GM20000 (cell line): ENCODE data around the gene DNM2.

Experiments used
- DNase-seq: peaks from one replicate; pipeline ENCODE4 v3.0.0; 2012; ENCODE audit warnings: low spot score
- TF ChIP-seq, protein P1 (sequence below): IDR thresholded peaks from 2 replicates; pipeline ENCODE4 v1.5.1; 2012; ENCODE audit warnings: mild to moderate bottlenecking, control low read depth; ENCODE audit errors: extremely low read depth, missing control alignments

The DNM2 gene

DNA sequence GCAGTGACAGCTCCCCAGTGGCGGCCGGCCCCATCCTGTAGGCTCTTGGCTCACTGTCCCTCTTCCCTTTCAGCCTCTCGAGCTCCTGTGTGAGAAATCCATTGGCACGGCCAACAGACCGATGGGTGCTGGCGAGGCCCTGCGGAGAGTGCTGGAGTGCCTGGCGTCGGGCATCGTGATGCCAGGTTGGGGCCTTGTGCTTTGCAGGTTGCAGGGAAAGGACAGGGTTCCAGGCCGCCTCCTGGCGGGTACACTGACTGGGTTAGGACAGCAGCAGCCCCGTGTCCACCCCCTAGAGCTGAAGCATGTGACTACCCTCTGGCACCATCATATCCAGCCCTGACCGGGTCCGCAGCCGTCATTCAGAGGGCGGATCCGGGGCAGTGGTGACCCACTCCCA, 38.1 kb upstream of the DNM2 start:
- TF ChIP-seq, protein P1, sequence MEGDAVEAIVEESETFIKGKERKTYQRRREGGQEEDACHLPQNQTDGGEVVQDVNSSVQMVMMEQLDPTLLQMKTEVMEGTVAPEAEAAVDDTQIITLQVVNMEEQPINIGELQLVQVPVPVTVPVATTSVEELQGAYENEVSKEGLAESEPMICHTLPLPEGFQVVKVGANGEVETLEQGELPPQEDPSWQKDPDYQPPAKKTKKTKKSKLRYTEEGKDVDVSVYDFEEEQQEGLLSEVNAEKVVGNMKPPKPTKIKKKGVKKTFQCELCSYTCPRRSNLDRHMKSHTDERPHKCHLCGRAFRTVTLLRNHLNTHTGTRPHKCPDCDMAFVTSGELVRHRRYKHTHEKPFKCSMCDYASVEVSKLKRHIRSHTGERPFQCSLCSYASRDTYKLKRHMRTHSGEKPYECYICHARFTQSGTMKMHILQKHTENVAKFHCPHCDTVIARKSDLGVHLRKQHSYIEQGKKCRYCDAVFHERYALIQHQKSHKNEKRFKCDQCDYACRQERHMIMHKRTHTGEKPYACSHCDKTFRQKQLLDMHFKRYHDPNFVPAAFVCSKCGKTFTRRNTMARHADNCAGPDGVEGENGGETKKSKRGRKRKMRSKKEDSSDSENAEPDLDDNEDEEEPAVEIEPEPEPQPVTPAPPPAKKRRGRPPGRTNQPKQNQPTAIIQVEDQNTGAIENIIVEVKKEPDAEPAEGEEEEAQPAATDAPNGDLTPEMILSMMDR = no peak
- no peak for DNase-seq

DNA sequence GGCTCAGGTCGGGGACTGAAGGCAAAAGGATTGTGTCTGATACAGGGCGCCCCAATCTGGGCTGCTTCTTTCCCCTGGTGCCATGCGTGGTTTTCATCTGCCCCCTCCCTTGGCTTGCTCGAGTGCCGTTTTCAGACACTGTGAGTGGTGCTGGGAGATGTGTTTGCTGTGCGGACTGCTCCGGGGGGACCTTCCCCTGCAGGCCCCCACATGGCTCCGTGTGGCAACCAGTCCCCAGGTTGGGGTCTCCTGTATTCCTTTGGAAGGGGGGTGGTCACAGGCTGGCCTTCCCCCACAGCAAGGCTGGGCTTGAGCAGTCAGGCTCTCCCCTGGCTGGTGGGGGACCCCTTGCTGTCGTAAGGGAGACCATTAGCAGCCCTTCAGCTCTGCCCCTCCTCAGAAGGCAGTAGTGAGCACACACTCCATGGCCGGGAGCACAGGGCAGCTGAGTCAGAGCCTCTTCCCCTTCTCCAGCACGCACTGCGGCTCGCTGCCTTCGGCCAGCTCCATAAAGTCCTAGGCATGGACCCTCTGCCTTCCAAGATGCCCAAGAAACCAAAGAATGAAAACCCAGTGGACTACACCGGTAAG, 37.2 kb upstream of the DNM2 start:
- DNase-seq = no peak
- TF ChIP-seq, protein P1 = no peak

DNA sequence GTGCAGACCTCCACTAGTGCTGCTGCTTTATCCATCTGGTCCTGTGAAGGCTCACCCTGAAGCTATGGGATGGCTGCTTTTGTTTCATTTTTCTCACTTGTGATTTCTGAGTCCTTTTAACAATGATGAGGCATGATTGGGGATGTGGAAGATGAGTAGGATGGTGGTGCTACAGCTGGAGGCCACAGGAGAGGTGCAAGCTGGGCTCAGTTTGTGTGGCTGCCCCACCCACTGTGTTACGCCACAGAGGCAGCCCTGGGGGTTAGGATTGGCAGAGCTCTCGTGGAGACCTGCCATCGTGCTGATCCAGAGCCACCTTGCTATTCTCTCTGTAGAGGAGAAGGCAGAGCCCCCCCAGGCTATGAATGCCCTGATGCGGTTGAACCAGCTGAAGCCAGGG, 36.2 kb upstream of the DNM2 start:
- DNase-seq = no peak
- TF ChIP-seq, protein P1 = no peak

DNA sequence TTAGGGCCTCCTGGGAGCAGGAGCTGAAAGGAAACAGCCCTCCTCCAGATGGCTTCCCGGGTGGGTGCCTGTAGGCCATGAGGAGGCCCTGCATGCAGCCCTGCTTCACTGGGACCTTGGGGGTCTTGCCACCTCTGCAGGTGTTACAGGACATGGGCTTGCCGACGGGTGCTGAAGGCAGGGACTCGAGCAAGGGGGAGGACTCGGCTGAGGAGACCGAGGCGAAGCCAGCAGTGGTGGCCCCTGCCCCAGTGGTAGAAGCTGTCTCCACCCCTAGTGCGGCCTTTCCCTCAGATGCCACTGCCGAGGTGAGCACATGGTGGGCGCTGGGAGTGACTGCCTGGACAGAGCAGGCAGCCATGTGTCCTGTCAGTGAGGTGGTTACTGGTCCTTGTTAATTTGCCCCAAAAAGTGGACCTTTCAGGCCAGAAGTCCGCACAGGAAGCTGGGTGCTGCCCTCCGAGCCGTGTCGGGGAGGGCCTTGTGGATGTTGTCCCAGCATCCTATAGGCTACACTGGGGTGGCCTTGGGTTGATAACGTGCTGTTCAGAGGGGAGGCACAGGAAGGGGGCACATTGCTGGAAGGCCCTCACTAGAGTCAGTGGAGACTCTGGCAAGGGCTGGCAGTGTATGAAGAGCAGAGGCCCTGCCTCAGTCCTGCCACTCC, 35.3 kb upstream of the DNM2 start:
- DNase-seq = no peak
- TF ChIP-seq, protein P1 = no peak

DNA sequence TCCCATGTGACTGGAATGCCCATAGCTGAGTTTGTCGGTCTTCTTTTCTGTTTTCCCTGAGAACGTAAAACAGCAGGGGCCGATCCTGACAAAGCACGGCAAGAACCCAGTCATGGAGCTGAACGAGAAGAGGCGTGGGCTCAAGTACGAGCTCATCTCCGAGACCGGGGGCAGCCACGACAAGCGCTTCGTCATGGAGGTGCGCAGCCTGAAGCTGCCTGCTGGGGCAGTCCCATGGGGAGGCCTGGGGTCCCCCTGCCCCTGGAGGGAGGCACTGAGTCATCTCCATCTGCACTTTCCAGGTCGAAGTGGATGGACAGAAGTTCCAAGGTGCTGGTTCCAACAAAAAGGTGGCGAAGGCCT, 34.8 kb upstream of the DNM2 start:
- TF ChIP-seq, protein P1 = no peak
- DNase-seq = no peak

DNA sequence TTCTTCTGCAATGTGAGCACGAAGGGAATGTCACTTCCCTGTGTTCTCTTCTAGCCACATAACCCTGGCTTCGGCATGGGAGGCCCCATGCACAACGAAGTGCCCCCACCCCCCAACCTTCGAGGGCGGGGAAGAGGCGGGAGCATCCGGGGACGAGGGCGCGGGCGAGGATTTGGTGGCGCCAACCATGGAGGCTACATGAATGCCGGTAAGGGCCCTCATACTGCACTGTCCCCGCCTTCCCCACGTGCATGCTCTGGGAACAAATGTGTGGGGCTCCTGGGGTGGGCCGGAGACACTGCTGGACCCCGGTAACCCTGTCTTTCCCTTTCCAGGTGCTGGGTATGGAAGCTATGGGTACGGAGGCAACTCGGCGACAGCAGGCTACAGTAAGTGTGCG, 34.3 kb upstream of the DNM2 start:
- TF ChIP-seq, protein P1 = no peak
- no peak for DNase-seq

DNA sequence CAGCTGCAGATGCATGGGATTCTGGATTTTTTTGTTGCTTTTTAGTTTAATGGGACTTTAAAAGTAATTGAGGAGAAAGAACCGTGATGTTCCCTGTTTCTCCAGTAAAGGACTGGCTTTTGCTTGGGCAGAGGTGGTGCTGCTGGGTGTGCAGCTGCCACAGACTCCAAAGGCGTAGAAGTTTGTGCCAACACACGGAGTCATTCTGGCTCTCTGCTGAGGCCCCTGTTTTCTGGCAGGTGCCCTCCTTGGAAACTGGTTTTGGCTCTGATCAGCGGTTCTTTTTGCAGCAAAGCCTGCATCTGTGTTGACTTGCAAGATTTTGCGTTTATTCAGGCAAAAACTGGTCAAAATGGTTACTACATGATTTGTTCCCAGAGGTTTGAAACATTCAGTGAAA, 32.7 kb upstream of the DNM2 start:
- TF ChIP-seq, protein P1 = no peak
- no peak for DNase-seq
